A673 (cell line): ENCODE measurements around the gene RNF141.

ENCODE experiments used
- CTCF ChIP-seq: fragments of 300-800, 200-600 bp; sonication (generic); conservative IDR thresholded peaks from 2 replicates; pipeline ENCODE4 v1.5.1; 2017; ENCODE audit warnings: low read depth, mild to moderate bottlenecking, antibody characterized with exemption, low read length, moderate library complexity, mixed read lengths
- EZH2 ChIP-seq: fragments of 200-600 bp; sonication (generic); IDR thresholded peaks from 2 replicates; pipeline ENCODE4 v1.6.1; 2017; ENCODE audit warnings: borderline replicate concordance, low read depth, mild to moderate bottlenecking, mixed read lengths, antibody characterized with exemption, low read length; ENCODE audit not compliant: poor library complexity, severe bottlenecking

GRCh38 chr11:10588904-10589303 lies 47.9 kb upstream of the RNF141 start:
- no peak for TF ChIP-seq EZH2
- TF ChIP-seq CTCF: no peak
